Endothelial cell of umbilical vein (primary cell): ENCODE results near the gene LHX3. TPM values are rescaled to one million over a fixed set of nuclear protein-coding genes. Genes with fewer than 3 reads are reported as not detected.

Source experiments
- BruUV-seq: library from RNA; stranded (reverse); fragments of 400-500 nt; replicated peaks from 2 replicates; lab custom pipeline; 2021; lab: Mats Ljungman, UMichigan
- CTCF ChIA-PET: fragments of 300-600, 350-600 bp; sonication (Branson Sonifier 250); formaldehyde crosslinking; loops from one replicate; lab custom pipeline; 2021; ENCODE audit warnings: antibody characterized with exemption, inconsistent platforms; lab: Charles Lee
- POLR2A ChIA-PET: fragments of 300-600, 350-600 bp; sonication (Branson Sonifier 250); formaldehyde crosslinking; loops from one replicate; lab custom pipeline; 2021; ENCODE audit warnings: antibody characterized with exemption, inconsistent platforms; lab: Charles Lee
- DNase-seq: peaks from one replicate; pipeline ENCODE4 v3.0.0-alpha.2; 2011; ENCODE audit warnings: low read depth, low spot score
- FAIRE-seq: peaks from 2 replicates; lab custom pipeline; 2011; peaks lifted over from hg19 to GRCh38; lab: Jason Lieb, UNC
- H2AFZ ChIP-seq: 2 replicates; pipeline ENCODE4 v1.6.0; 2012; ENCODE audit warnings: low read depth, low read length, control low read depth, inconsistent platforms
- H3K27ac ChIP-seq: 2 replicates; pipeline ENCODE4 v1.5.1; 2011; ENCODE audit warnings: low read depth, mild to moderate bottlenecking, control low read depth, low read length, moderate library complexity; ENCODE audit not compliant: insufficient read depth
- H3K27me3 ChIP-seq, 2 experiments: 2 replicates each; pipeline versions ENCODE4 v1.6.0 to v1.6.1; 2011; ENCODE audit warnings: low read length in 2 of 2, mixed read lengths in 1 of 2; ENCODE audit not compliant: control insufficient read depth in 2 of 2, insufficient read depth in 2 of 2
- H3K36me3 ChIP-seq, 2 experiments: 2 replicates in 1 of 2; 3 replicates in 1 of 2; pipeline ENCODE4 v1.5.1; 2011; ENCODE audit warnings: low read length in 2 of 2, mild to moderate bottlenecking in 1 of 2, moderate library complexity in 1 of 2; ENCODE audit not compliant: control insufficient read depth in 2 of 2, insufficient read depth in 2 of 2; ENCODE audit errors: extremely low read depth in 1 of 2
- H3K4me1 ChIP-seq: 3 replicates; pipeline ENCODE4 v1.5.1; 2011; ENCODE audit warnings: mild to moderate bottlenecking, low read length; ENCODE audit not compliant: control insufficient read depth, insufficient read depth; ENCODE audit errors: extremely low read depth
- H3K4me2 ChIP-seq: 2 replicates; pipeline ENCODE4 v1.6.1; 2011; ENCODE audit warnings: low read length, control low read depth, mixed read lengths; ENCODE audit not compliant: insufficient read depth
- H3K4me3 ChIP-seq, 3 experiments: fragments of 200-600 bp in 1 of 3; sonication (generic), shearing (Covaris generic) in 1 of 3; replicated peaks in 1 of 3; 2 replicates each; pipeline ENCODE4 v1.5.1; 2011 to 2016; ENCODE audit warnings: control low read depth in 3 of 3, low read length in 3 of 3, mild to moderate bottlenecking in 2 of 3, inconsistent platforms in 1 of 3, low read depth in 1 of 3, moderate library complexity in 1 of 3; ENCODE audit not compliant: insufficient read depth in 1 of 3
- H3K79me2 ChIP-seq: 2 replicates; pipeline ENCODE4 v1.6.0; 2012; ENCODE audit warnings: low read length, inconsistent platforms; ENCODE audit not compliant: control insufficient read depth, insufficient read depth
- H3K9ac ChIP-seq: replicated peaks from 2 replicates; pipeline ENCODE3; 2011; ENCODE audit warnings: low read length, control low read depth; ENCODE audit not compliant: insufficient read depth; ENCODE audit errors: extremely low read depth
- H3K9me1 ChIP-seq: replicated peaks from 3 replicates; pipeline ENCODE4 v1.6.0; 2011; ENCODE audit warnings: mild to moderate bottlenecking, low read length; ENCODE audit not compliant: control insufficient read depth, insufficient read depth; ENCODE audit errors: extremely low read depth
- H3K9me3 ChIP-seq: replicated peaks from 2 replicates; pipeline ENCODE4 v1.5.1; 2012; ENCODE audit warnings: low read length, inconsistent platforms; ENCODE audit not compliant: control insufficient read depth, insufficient read depth
- H4K20me1 ChIP-seq: replicated peaks from 2 replicates; pipeline ENCODE3; 2011; ENCODE audit warnings: mild to moderate bottlenecking, low read length; ENCODE audit not compliant: control insufficient read depth, insufficient read depth; ENCODE audit errors: extremely low read depth
- CTCF ChIP-seq, 2 donors: IDR thresholded peaks; 1 replicate in 1 of 2; 2 replicates in 1 of 2; pipeline ENCODE4 v1.5.1; 2011; ENCODE audit warnings: low read length in 2 of 2, mild to moderate bottlenecking in 2 of 2, moderate library complexity in 2 of 2, control low read depth in 1 of 2, inconsistent platforms in 1 of 2, low read depth in 1 of 2; ENCODE audit not compliant: insufficient read depth in 1 of 2; ENCODE audit errors: extremely low read depth in 1 of 2
- EZH2 ChIP-seq: IDR thresholded peaks from 2 replicates; pipeline ENCODE4 v1.6.1; 2012; ENCODE audit warnings: borderline replicate concordance, low read depth, mild to moderate bottlenecking, moderate library complexity, low read length, inconsistent platforms; ENCODE audit not compliant: severe bottlenecking
- FOS ChIP-seq: IDR thresholded peaks from 2 replicates; pipeline ENCODE4 v1.6.1; 2011; ENCODE audit warnings: mild to moderate bottlenecking, low read length, moderate library complexity, borderline replicate concordance; ENCODE audit not compliant: insufficient read depth
- GATA2 ChIP-seq: IDR thresholded peaks from 2 replicates; pipeline ENCODE4 v1.7.0; 2011; ENCODE audit warnings: low read depth, mild to moderate bottlenecking, moderate library complexity, mixed read lengths, low read length; ENCODE audit not compliant: insufficient read length, insufficient read depth
- JUN ChIP-seq: IDR thresholded peaks from 2 replicates; pipeline ENCODE4 v1.6.1; 2011; ENCODE audit warnings: borderline replicate concordance, low read depth; ENCODE audit not compliant: insufficient read length, insufficient read depth
- MAX ChIP-seq: IDR thresholded peaks from 2 replicates; pipeline ENCODE4 v1.6.1; 2011; ENCODE audit not compliant: insufficient read depth, insufficient read length
- MYC ChIP-seq: IDR thresholded peaks from one replicate; pipeline ENCODE4 v1.6.1; 2011; ENCODE audit warnings: mild to moderate bottlenecking, low read depth, low read length
- POLR2A ChIP-seq: IDR thresholded peaks from 2 replicates; pipeline ENCODE4 v1.6.1; 2012; ENCODE audit warnings: low read depth, mild to moderate bottlenecking, control low read depth, low read length
- POLR2AphosphoS5 ChIP-seq: IDR thresholded peaks from 2 replicates; pipeline ENCODE4 v1.6.1; 2012; ENCODE audit warnings: low read depth, mild to moderate bottlenecking, control low read depth, low read length, moderate library complexity; ENCODE audit not compliant: insufficient read depth
- dilution Hi-C: fragments of 300-500 bp; cut with MboI; formaldehyde crosslinking; loops from one replicate; pipeline ENCODE4 v1.15.0; 2019; ENCODE audit warnings: low sequenced_read_pairs; ENCODE audit not compliant: extremely low pct_ligation_motif_present
- intact Hi-C: fragments of 100-400 bp; cut with micrococcal nuclease; formaldehyde crosslinking; loops from one replicate; pipeline ENCODE4 v1.10.0; 2022
- polyA plus RNA-seq, 4 experiments: library from polyadenylated mRNA; depleted of rRNA in 3 of 4; stranded (reverse) in 3 of 4; unstranded in 1 of 4; fragments of >200 nt; gene quantifications; 2 replicates each; pipeline versions ENCODE4 v1.2.1 to v1.2.3, GENCODE V29; 2011 to 2012; ENCODE audit warnings: missing spikeins in 1 of 4
- total RNA-seq: library from RNA; stranded (reverse); gene quantifications from 2 replicates; pipeline ENCODE4 v1.2.3, GENCODE V29; 2021

LHX3 gene
- total and polyA plus RNA-seq, 2 donors (not counting 3 experiments of a cell fraction or from before 2014, with no cell fraction given) = not detected

- H3K27me3 ChIP-seq = no peaks in the 10 kb centered on the region
- H4K20me1 ChIP-seq = no peaks in the 10 kb centered on the region
- BruUV-seq = no TSS peak
- no peaks in the 10 kb centered on the region for H3K4me1 ChIP-seq
- DNase-seq = no peak
- no peak overlapping the region for H2AFZ ChIP-seq
- H3K9ac ChIP-seq = no peak overlapping the region
- intact Hi-C loops = no loop called here
- no peak overlapping the region for H3K27ac ChIP-seq
- H3K9me3 ChIP-seq = no peaks in the 10 kb centered on the region
- ChIA-PET POLR2A (no interaction called here), CTCF (no interaction called here)
- no peaks in the 10 kb centered on the region for H3K9me1 ChIP-seq
- H3K4me2 ChIP-seq = no peak overlapping the region
- no peak overlapping the region for H3K4me3 ChIP-seq
- H3K36me3 ChIP-seq = no peaks in the 10 kb centered on the region
- dilution Hi-C loops = no loop called here
- FAIRE-seq = no peak
- no peaks in the 10 kb centered on the region for H3K79me2 ChIP-seq
- TF ChIP-seq EZH2 (no peak), GATA2 (no peak), CTCF (IDR thresholded peaks at IDR 0.05; ENCODE audit: extremely low read depth in 1 of 2, insufficient read depth in 1 of 2, low read depth in 1 of 2, low read length in 2 of 2) (no peak), MAX (no peak), MYC (no peak), POLR2A (no peak), POLR2AphosphoS5 (no peak), FOS (no peak), JUN (no peak)
Observed at GRCh38 chr9:136177224-136177623, 27.7 kb downstream of the LHX3 start.
